Measurements from ENCODE around the gene NPTXR.

Gene NPTXR

DNA sequence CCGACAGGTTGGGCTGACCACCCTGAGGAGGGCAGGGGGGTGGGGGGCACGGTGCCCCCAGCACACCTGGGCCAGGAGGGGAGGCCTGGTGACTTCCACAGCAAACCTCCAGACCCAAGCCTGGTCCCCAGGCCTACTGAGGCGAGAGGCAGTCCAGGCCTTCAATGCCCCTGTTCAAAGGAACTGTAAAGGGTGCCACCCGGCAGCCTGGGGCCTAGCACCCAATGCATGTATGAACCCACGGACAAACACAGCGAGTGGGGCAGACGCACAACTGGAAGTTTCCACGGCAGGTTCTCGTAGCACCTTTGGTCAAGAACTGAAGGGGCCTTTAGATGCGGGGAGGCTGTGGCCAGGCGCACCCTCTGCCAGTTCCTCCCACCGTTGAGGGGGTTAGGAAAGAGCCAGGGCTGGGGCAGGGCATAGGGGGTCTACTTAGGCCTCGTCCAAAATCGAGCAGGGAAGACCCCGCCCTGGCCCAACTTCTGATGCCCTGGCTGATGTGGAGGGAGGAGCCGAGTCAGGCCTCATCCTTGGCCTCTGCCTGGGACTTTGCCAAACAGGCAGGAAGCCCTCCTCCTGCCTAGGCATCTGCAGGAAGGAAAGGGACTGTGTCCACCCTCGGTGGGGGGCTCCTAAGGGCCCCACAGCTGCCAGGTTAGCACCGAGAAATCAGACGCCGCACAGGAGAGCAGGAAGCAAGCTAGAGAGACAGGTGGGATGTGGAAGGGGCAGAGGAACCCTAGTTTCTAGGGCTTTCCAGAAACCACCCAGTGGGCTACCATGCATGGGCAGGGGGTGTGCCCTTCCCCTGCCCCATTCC is 21.6 kb upstream of the NPTXR start:
- TF ChIP-seq, protein P1, sequence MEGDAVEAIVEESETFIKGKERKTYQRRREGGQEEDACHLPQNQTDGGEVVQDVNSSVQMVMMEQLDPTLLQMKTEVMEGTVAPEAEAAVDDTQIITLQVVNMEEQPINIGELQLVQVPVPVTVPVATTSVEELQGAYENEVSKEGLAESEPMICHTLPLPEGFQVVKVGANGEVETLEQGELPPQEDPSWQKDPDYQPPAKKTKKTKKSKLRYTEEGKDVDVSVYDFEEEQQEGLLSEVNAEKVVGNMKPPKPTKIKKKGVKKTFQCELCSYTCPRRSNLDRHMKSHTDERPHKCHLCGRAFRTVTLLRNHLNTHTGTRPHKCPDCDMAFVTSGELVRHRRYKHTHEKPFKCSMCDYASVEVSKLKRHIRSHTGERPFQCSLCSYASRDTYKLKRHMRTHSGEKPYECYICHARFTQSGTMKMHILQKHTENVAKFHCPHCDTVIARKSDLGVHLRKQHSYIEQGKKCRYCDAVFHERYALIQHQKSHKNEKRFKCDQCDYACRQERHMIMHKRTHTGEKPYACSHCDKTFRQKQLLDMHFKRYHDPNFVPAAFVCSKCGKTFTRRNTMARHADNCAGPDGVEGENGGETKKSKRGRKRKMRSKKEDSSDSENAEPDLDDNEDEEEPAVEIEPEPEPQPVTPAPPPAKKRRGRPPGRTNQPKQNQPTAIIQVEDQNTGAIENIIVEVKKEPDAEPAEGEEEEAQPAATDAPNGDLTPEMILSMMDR (IDR thresholded peaks at IDR 0.05; ENCODE audit: control insufficient read depth, extremely low read depth, insufficient read depth) = no peak

DNA sequence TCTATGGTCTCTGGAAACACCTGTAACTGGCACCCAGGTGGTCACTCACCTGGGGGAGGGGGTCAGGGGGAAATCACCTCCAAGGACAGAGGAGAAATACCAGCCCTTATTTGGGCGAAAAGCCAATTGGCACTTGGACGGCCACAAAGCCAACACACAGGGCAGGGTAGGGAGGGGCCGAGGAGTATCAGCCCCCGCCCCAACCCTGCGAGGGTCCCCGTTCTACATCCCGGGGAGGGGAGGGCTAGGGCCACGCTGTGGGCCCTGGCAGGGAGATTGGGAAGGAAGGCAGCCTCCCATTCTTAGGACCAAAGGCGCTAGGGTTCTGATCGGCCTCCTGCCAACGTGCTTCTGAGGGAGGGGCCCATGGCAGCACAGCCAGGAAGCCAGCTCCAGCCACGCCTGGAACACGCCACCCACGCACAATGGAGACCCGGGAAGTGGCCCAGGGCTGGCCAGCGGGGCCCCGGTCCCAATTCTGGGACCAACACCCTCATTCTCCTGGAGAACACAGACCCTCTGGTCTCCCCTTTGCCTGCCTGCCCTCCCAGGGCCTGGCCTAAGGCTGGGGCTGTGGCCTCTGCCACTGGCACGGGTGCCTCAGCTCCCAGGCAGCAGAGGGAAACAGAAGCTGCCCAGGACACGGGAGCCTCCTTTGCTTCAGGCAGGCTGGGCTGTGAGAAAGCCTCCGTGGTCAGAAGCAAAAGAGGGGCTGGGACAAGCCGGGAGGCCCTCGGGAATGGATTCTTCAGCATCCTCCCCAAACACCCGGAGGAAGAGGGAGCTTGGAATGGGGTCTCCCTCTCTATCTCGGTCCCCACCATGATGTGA is 20.7 kb upstream of the NPTXR start:
- TF ChIP-seq, protein P1 (IDR thresholded peaks at IDR 0.05; ENCODE audit: control insufficient read depth, extremely low read depth, insufficient read depth) = no peak
- no peak overlapping the region for H3K4me3 ChIP-seq (ENCODE audit: low read depth, low read length)
- DNase-seq (ENCODE audit: low read depth) = no peak

More for the DNA sequence above, 21.6 kb upstream of the NPTXR start:
- no peak overlapping the region for H3K4me3 ChIP-seq (ENCODE audit: low read depth, low read length)
- DNase-seq (ENCODE audit: low read depth) = no peak

DNA sequence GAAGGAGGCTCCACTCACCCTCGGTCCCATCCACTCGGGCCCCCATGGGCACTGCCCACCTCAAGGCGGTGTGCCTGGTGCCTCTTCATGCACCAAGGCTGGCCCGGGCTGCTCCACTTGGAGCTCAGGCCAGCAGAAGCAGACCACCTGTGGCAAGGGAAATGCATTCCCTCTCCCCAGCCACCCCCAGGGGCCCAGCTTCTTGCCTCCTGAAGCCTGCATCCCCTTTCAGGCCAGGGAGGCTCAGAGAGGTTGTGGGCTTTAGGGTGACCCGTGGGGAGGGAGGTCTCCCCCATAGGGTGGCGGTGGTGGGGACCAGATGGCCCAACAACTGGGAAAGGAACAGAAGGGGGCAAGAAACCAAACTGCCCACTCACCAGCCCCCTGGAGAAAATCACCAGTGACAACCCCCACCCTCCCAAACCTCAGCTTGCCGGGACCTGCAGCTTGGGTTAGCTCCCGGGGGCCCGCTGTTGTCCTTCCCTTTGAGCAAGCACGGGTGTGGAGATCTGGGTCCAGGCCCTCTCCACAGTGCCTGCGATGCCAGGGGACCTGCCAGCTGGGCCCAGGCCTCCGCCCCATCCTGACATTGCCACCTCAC is 19.8 kb upstream of the NPTXR start:
- DNase-seq (ENCODE audit: low read depth) = no peak

DNA sequence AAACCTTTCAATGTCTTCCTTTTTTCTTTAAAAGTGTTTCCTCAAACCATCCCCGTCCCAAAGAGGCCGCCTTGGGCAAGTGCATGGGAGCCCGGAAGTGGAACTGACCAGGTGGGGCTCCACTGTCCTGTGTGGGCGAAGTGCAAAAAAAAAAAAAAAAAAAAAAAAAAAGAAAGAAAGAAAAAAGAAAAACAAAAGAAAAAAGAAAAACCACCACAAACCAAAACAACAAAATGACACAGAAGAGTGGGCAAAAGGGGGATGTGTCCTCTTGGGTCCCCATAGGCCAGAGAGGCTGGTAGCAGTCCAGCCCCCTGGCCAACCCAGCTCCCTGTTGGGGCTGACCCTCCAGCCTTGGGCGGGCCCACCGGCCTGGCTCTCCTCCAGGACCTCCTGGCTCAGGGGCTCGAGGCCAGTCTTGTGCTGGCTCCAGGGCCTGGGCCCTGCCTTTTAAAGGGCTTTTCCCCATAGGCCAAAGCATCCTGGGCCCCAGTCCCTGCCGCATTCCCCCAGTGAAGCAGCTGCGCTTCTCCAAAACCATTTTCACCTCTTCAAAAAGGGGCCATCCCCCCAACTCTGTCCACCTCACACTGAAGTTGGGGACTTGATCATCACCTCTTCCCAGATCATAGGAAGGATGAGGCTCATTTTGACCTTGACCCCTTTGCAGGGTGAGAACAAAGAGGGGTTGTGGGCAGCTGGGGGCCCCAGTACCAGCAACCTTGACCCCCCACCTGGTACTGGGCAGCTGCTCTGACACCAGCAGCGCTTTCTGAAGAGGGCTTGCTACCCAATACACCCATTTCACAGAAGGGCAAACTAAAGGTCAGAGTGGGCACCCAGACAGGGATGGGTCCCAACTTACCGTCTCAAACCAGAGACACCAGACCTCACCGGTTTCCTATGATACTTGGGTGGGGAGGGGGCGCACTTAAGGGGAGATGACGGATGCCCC is 18.8 kb upstream of the NPTXR start:
- DNase-seq (ENCODE audit: low read depth) = no peak
- H3K4me3 ChIP-seq (ENCODE audit: low read depth, low read length) = no peak overlapping the region
- TF ChIP-seq, protein P1 (IDR thresholded peaks at IDR 0.05; ENCODE audit: control insufficient read depth, extremely low read depth, insufficient read depth) = no peak

More for the DNA sequence above, 19.8 kb upstream of the NPTXR start:
- TF ChIP-seq, protein P1 (IDR thresholded peaks at IDR 0.05; ENCODE audit: control insufficient read depth, extremely low read depth, insufficient read depth) = no peak
- no peak overlapping the region for H3K4me3 ChIP-seq (ENCODE audit: low read depth, low read length)

GRCh38 chr22:38861927-38862326 is 18.1 kb upstream of the NPTXR start:
- TF ChIP-seq, protein P1 (IDR thresholded peaks at IDR 0.05; ENCODE audit: control insufficient read depth, extremely low read depth, insufficient read depth) = no peak

More at GRCh38 chr22:38861927-38862326, 18.1 kb upstream of the NPTXR start:
- no peak for DNase-seq (ENCODE audit: low read depth)
- H3K4me3 ChIP-seq (ENCODE audit: low read depth, low read length) = no peak overlapping the region

Measured in LNCaP clone FGC (cell line).